ENCODE data around the gene DAPK1. TPM values are rescaled to one million over a fixed set of nuclear protein-coding genes. Genes with fewer than 3 reads are reported as not detected.

Gene DAPK1
- polyA plus RNA-seq, 4 donors = 65.9 to 78.2 (median 71.9) TPM

- DNase-seq (ENCODE audit: low read depth in 4 of 4, low spot score in 3 of 4) = no peak
Measured at GRCh38 chr9:87564791-87565241, 67.1 kb downstream of the DAPK1 start.

DNA sequence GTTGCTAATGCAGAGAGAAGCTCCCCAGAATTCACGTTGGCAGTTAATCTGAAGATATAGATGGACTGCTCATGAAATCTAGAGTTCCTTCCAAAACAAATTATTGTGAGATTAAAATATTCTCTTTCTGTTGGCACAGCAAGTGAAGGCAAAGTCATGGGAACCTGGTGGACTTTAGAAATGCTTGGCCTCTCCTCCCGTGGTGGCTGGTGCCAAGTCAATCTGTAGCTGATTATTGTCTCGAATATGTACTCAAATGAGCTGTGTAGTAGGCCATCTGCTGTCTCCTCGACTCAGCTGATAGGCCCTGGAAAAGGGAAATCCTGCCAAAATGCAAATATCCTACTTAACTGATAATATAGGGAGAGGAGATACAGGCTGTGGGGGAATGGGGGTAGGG lies 69.3 kb downstream of the DAPK1 start:
- DNase-seq (ENCODE audit: low read depth in 4 of 4, low spot score in 3 of 4) = no peak

- no peak for DNase-seq (ENCODE audit: low read depth in 4 of 4, low spot score in 3 of 4)
Measured at GRCh38 chr9:87567571-87567970, 69.9 kb downstream of the DAPK1 start.

GRCh38 chr9:87567983-87568382 lies 70.3 kb downstream of the DAPK1 start:
- no peak for DNase-seq (ENCODE audit: low read depth in 4 of 4, low spot score in 3 of 4)

DNA sequence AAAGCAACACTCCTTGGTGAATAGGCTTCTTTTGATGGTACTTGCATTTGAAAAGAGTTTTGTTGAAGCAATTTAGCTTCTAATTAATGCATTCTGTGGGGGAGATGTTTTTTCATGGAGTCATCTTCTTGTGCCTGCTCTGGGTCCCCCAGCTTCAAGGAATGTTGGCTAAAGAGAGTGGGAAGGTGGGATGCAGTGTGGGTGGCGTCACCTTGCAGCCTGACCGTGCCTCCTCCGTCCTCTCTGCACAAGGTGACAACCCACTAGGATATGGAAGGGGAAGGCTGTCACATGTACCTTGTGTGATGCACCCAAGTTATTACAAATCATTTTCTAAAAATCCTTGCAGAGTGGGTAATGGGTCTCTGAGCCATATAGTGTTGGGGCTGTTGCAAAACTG lies 70.7 kb downstream of the DAPK1 start:
- no peak for DNase-seq (ENCODE audit: low read depth in 4 of 4, low spot score in 3 of 4)

DNA sequence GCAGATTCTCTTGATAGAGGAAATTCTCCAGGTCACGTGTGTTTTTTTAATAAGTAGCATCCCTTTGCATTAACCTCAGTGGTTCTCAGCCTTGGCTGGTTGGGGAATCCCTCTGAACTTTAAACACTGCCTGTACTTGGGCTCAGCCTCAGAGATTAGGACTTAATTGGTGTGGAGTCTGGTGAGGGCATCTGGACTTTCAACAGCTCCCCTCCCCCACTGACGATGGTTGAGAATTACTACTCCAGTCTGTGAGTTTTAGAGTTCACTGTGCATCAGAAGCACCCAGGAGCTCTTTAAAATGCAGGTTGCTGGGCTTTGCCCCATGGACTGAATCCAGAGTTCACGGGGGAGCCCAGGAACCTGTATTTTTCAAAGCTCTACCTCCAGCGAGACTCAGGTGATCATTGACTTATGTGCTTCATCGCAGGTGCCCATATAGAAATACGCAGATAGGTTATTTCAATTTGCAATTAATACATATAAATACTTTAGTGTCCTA lies 71.4 kb downstream of the DAPK1 start:
- DNase-seq (ENCODE audit: low read depth in 4 of 4, low spot score in 3 of 4) = no peak

DNA sequence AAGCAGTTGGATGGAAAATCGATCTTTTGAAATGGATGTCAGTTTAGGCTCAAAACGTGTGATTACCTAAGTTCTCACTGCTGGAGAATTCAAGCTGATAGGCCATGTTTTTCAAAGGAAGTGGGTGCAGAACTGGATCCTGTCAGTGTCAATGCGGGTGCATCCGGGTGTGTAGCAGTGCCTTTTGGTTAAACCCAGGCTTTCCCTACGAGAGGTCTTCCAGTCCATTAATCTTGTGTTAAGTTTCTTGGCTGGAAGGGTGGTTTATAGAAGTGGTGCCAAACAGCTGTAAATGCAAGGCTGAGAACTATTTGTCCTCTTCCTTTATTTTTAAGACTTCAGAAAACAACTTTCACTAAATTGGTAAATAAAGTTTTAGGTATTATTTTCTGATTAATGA lies 71.9 kb downstream of the DAPK1 start:
- DNase-seq (ENCODE audit: low read depth in 4 of 4, low spot score in 3 of 4) = no peak

GRCh38 chr9:87570000-87570908 lies 72.6 kb downstream of the DAPK1 start:
- no peak for DNase-seq (ENCODE audit: low read depth in 4 of 4, low spot score in 3 of 4)

GRCh38 chr9:87572719-87573118 lies 75.1 kb downstream of the DAPK1 start:
- no peak for DNase-seq (ENCODE audit: low read depth in 4 of 4, low spot score in 3 of 4)

GRCh38 chr9:87573841-87574342 lies 76.2 kb downstream of the DAPK1 start:
- DNase-seq (ENCODE audit: low read depth in 4 of 4, low spot score in 3 of 4) = no peak

DNA sequence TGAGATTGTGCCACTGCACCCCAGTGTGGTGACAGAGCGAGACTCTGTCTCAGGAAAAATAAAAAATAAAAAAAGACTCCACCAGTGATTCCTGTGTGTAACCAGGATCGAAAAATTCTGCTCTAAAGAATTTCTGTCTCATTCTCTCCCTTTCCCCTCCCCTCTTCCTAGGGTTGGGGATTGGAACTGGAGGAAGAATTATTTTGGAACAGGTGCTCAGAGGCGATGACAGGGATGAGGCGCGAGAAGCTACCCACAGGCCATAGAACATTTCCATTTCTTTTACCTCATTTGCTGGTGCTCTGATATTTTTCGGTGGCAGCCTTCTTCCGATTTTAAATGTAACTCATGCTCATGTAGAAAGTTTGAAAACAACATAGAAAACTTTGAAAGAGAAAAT lies 80.1 kb downstream of the DAPK1 start:
- no peak for DNase-seq (ENCODE audit: low read depth in 4 of 4, low spot score in 3 of 4)

GRCh38 chr9:87578625-87579024 lies 81.0 kb downstream of the DAPK1 start:
- DNase-seq (ENCODE audit: low read depth in 4 of 4, low spot score in 3 of 4) = no peak

DNA sequence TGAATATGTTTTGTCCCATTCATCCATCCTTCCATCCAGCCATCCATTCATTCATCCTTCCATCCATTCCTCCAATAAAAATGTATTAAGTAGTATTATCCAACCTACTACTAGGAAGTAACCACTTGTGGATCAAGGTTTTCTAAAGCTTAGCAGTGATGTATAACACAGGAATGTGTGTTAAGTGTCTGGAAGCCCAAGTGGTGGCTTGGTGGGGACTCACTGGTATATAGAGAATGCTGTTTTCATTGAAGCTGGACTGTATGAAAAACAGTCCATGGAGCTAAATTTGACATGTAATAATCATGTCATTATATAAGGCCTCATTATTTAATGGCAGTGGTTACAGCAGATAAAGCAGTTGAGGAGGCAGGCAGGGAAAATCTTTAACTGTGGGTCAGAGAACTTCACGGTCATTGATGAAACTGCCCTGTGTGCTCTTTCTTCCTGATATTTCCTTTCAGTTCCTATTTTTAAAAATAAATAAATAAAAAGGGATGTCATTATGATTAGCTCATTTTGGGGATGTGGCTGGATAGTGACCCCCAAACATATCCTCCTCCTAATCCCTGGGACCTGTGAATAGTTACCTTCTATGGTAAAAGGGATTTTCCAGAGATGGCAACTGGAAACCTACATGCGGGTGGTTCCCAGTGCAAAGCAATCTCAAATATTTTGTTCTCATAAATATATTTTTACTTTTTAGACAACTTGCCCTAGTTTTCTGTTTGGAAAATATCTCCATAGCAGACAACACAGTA lies 82.3 kb downstream of the DAPK1 start:
- DNase-seq (ENCODE audit: low read depth in 4 of 4, low spot score in 3 of 4) = no peak

DNA sequence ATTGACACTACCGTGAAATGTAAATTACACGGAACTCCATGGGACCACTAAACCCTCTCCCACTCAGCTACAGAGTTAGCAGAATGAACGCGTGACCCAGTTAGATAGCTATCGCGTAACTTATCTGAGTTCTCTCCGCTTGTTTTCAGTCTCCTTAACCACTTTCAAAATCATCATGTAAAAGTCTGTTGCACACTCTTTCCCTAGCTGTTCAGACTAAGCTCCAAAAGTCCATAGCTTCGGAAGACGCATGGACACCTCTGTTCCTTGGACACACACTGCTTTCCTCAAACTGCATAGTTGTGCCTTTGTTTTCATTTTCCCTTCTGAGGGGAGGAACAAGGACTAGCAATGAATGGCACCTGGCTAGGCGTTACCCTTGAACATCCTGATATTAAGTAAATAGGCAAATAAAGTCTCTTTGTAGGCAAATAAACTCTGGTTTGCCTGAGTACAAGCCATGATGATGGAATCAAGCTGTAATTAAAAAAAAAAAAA lies 83.3 kb downstream of the DAPK1 start:
- DNase-seq (ENCODE audit: low read depth in 4 of 4, low spot score in 3 of 4) = no peak

DNA sequence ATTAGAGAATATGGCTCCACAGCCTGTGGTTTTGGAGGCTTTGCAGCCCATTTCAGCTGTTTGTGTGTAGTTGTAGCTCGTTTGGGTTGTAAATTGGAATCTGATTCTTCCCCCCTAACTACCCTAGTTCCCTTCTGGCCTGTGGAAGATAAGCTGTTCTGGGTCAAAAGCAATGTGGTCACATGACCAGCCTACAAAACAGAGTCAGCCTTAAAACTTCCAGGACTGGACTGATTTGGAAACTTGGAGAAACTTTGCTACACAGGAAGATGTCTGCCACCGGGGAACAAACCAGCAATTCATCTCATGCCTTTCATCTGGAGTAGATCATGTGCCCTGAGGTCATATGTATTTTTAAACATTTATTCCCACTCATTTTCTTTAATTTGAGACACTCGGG lies 83.8 kb downstream of the DAPK1 start:
- DNase-seq (ENCODE audit: low read depth in 4 of 4, low spot score in 3 of 4) = no peak

DNA sequence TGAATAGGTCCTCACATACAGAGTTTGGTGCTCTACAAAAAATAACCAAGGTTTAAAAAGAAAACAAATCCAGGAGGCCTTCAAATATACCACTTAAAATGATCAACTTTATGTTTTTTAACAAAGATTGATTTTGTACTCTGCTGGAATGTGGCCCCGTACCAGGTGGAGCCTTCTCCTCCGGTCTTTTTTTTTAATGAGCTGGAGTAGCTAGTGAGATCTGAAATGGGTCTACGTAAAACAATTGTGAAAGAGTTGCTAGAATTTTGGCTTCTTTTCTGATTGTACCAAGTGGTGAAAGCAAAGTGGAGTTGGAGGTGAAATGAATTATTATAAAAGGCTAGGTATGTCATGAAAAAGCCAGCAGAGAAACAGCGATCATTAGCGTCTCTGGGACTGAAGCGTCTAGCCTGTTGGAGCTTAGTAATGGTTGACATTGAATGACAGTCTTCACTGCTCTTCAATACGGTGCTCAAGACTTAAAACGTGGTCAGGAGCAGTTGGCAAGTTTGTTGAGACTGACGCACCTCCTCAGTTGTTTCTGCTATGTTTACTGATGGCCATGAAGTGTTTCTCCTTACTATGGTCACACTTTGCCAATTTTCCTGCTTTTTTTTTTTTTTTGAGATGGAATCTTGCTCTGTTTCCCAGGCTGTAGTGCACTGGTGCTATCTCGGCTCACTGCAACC lies 84.4 kb downstream of the DAPK1 start:
- no peak for DNase-seq (ENCODE audit: low read depth in 4 of 4, low spot score in 3 of 4)

DNA sequence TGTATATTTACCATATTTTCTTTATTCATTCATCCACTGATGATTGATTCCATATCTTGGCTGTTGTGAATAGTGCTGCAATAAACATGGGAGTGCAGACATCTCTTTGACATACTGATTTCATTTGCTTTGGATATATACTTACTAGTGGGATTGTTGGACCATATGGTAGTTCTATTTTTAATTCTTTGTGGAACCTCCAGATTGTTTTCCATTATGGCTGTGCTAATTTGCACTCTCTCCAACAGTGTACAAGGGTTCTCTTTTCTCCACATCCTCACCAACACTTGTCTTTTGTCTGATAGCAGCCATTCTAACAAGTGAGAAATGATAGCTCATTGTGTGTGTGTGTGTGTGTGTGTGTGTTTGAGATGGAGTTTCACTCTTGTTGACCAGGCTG lies 86.7 kb downstream of the DAPK1 start:
- no peak for DNase-seq (ENCODE audit: low read depth in 4 of 4, low spot score in 3 of 4)

DNA sequence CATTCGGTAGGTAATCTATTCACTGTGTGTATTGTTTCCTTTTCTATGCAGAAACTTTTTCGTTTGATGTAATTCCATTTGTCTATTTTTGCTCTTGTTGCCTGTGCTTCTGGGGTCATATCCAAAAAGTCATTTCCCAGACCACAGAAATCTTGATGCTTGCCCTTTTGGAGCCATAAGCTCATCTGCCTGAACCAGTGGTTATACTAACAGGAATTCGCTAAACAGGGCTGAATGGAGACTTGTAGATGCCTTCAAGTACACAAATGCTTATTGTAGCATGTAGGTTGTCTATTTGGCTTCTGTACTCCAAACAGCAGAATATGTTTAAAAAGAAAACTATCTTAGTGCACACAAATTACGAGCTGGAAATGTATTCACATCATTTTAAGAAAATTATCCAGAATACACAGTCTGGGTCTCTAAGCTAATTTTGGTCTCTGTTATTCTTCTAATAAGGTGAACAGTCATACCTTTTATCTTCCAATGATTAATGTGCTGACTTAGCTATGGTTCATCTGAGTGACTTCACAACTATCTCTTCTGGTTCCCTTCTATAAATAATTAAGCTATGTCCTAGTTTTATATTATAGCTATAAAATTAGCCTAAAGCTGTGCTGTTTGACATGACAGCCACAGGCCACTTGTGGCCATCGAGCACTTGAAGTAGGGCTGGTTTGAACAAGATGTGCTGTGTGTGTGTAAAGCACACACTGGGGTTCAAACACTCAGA lies 87.6 kb downstream of the DAPK1 start:
- DNase-seq (ENCODE audit: low read depth in 4 of 4, low spot score in 3 of 4) = no peak

GRCh38 chr9:87586731-87587355 lies 89.2 kb downstream of the DAPK1 start:
- DNase-seq (ENCODE audit: low read depth in 4 of 4, low spot score in 3 of 4) = no peak

GRCh38 chr9:87587356-87587745 lies 89.7 kb downstream of the DAPK1 start:
- DNase-seq (ENCODE audit: low read depth in 4 of 4, low spot score in 3 of 4) = no peak
